GM21447 (cell line): ENCODE data around the gene MTOR.

Source experiments
- ATAC-seq: cut with Tn5 transposase; IDR thresholded peaks from one replicate; pipeline ENCODE4 v1.9.1; 2021; ENCODE audit not compliant: unreplicated experiment

The MTOR gene

GRCh38 chr1:11153184-11153583 lies 109.2 kb downstream of the MTOR start:
- no peak for ATAC-seq

- no peak for ATAC-seq
Measured at GRCh38 chr1:11152755-11153154, 109.6 kb downstream of the MTOR start.

- ATAC-seq = no peak
Measured at GRCh38 chr1:11151826-11152612, 110.3 kb downstream of the MTOR start.

- ATAC-seq = no peak
Measured at GRCh38 chr1:11151114-11151513, 111.2 kb downstream of the MTOR start.

GRCh38 chr1:11150326-11150725 lies 112.0 kb downstream of the MTOR start:
- ATAC-seq = no peak

- ATAC-seq = no peak
Measured at GRCh38 chr1:11147197-11147770, 115.1 kb downstream of the MTOR start.

- ATAC-seq = no peak
Measured at GRCh38 chr1:11145741-11146140, 116.6 kb downstream of the MTOR start.

GRCh38 chr1:11144570-11145256 lies 117.6 kb downstream of the MTOR start:
- no peak for ATAC-seq

GRCh38 chr1:11143907-11144306 lies 118.4 kb downstream of the MTOR start:
- no peak for ATAC-seq

GRCh38 chr1:11143401-11143800 lies 119.0 kb downstream of the MTOR start:
- no peak for ATAC-seq

- ATAC-seq = no peak
Measured at GRCh38 chr1:11142618-11143391, 119.5 kb downstream of the MTOR start.

GRCh38 chr1:11138952-11139351 lies 123.4 kb downstream of the MTOR start:
- ATAC-seq = no peak

- no peak for ATAC-seq
Measured at GRCh38 chr1:11138029-11138428, 124.3 kb downstream of the MTOR start.

GRCh38 chr1:11134898-11135266 lies 127.5 kb downstream of the MTOR start:
- no peak for ATAC-seq

- ATAC-seq = no peak
Measured at GRCh38 chr1:11134251-11134897, 128.0 kb downstream of the MTOR start.

GRCh38 chr1:11132563-11133293 lies 129.6 kb downstream of the MTOR start:
- ATAC-seq = no peak

- ATAC-seq = no peak
Measured at GRCh38 chr1:11131816-11132215, 130.5 kb downstream of the MTOR start.

- ATAC-seq = no peak
Measured at GRCh38 chr1:11130406-11130805, 131.9 kb downstream of the MTOR start.

- ATAC-seq = no peak
Measured at GRCh38 chr1:11129649-11130390, 132.5 kb downstream of the MTOR start.

- ATAC-seq = no peak
Measured at GRCh38 chr1:11126569-11126968, 135.8 kb downstream of the MTOR start.
